Neuron (in vitro differentiated cells): ENCODE measurements around the gene GAS7.

Source experiments
- H2AFZ ChIP-seq: one replicate; pipeline ENCODE4 v1.6.1; 2013; ENCODE audit warnings: low read depth, mild to moderate bottlenecking, inconsistent platforms, low read length, moderate library complexity
- H3K27me3 ChIP-seq: one replicate; pipeline ENCODE4 v1.6.1; 2013; ENCODE audit warnings: low read length; ENCODE audit not compliant: insufficient read depth
- H3K36me3 ChIP-seq: one replicate; pipeline ENCODE4 v1.6.1; 2013; ENCODE audit warnings: low read length; ENCODE audit not compliant: insufficient read depth
- H3K4me1 ChIP-seq: one replicate; pipeline ENCODE4 v1.6.1; 2013; ENCODE audit warnings: low read length; ENCODE audit not compliant: insufficient read depth
- H3K4me3 ChIP-seq: 2 replicates; pipeline ENCODE4 v1.5.1; 2013; ENCODE audit warnings: mild to moderate bottlenecking, low read length, moderate library complexity
- H3K9me3 ChIP-seq: one replicate; pipeline ENCODE4 v1.6.1; 2013; ENCODE audit warnings: low read length

Gene GAS7

GRCh38 chr17:10155371-10156076 lies 42.9 kb downstream of the GAS7 start:
- Histone ChIP-seq H3K9me3 (no peaks in the 10 kb centered on the region), H3K4me1 (no peaks in the 10 kb centered on the region), H3K27me3 (no peaks in the 10 kb centered on the region), H3K4me3 (no peak overlapping the region), H2AFZ (no peak overlapping the region), H3K36me3 (no peaks in the 10 kb centered on the region)

- Histone ChIP-seq H2AFZ (no peak overlapping the region), H3K4me3 (no peak overlapping the region), H3K9me3 (no peaks in the 10 kb centered on the region), H3K36me3 (no peaks in the 10 kb centered on the region), H3K27me3 (no peaks in the 10 kb centered on the region), H3K4me1 (no peaks in the 10 kb centered on the region)
Measured at GRCh38 chr17:10151667-10152496, 46.5 kb downstream of the GAS7 start.

GRCh38 chr17:10149573-10150399 lies 48.6 kb downstream of the GAS7 start:
- no peak overlapping the region for H2AFZ ChIP-seq
- no peaks in the 10 kb centered on the region for H3K4me1 ChIP-seq
- no peaks in the 10 kb centered on the region for H3K9me3 ChIP-seq
- H3K36me3 ChIP-seq: no peaks in the 10 kb centered on the region
- no peak overlapping the region for H3K4me3 ChIP-seq
- H3K27me3 ChIP-seq: no peaks in the 10 kb centered on the region

- H3K27me3 ChIP-seq: no peaks in the 10 kb centered on the region
- no peaks in the 10 kb centered on the region for H3K4me1 ChIP-seq
- no peak overlapping the region for H3K4me3 ChIP-seq
Measured at GRCh38 chr17:10147761-10148415, 50.5 kb downstream of the GAS7 start.

GRCh38 chr17:10147040-10147439 lies 51.4 kb downstream of the GAS7 start:
- Histone ChIP-seq H2AFZ (no peak overlapping the region), H3K4me3 (no peak overlapping the region), H3K36me3 (no peaks in the 10 kb centered on the region), H3K4me1 (no peaks in the 10 kb centered on the region), H3K9me3 (no peaks in the 10 kb centered on the region), H3K27me3 (no peaks in the 10 kb centered on the region)

More at GRCh38 chr17:10147761-10148415, 50.5 kb downstream of the GAS7 start:
- Histone ChIP-seq H3K9me3 (no peaks in the 10 kb centered on the region), H2AFZ (no peak overlapping the region), H3K36me3 (no peaks in the 10 kb centered on the region)

- no peak overlapping the region for H3K4me3 ChIP-seq
- H2AFZ ChIP-seq: no peak overlapping the region
- no peaks in the 10 kb centered on the region for H3K36me3 ChIP-seq
- no peaks in the 10 kb centered on the region for H3K4me1 ChIP-seq
- no peaks in the 10 kb centered on the region for H3K9me3 ChIP-seq
- H3K27me3 ChIP-seq: no peaks in the 10 kb centered on the region
Measured at GRCh38 chr17:10144982-10145381, 53.4 kb downstream of the GAS7 start.

GRCh38 chr17:10144456-10144855 lies 54.0 kb downstream of the GAS7 start:
- Histone ChIP-seq H3K9me3 (no peaks in the 10 kb centered on the region), H2AFZ (no peak overlapping the region), H3K4me3 (no peak overlapping the region), H3K27me3 (no peaks in the 10 kb centered on the region), H3K36me3 (no peaks in the 10 kb centered on the region), H3K4me1 (no peaks in the 10 kb centered on the region)

GRCh38 chr17:10141436-10141835 lies 57.0 kb downstream of the GAS7 start:
- no peaks in the 10 kb centered on the region for H3K4me1 ChIP-seq
- no peaks in the 10 kb centered on the region for H3K9me3 ChIP-seq
- H3K27me3 ChIP-seq: no peaks in the 10 kb centered on the region
- no peaks in the 10 kb centered on the region for H3K36me3 ChIP-seq
- no peak overlapping the region for H2AFZ ChIP-seq
- no peak overlapping the region for H3K4me3 ChIP-seq

- Histone ChIP-seq H3K4me1 (no peaks in the 10 kb centered on the region), H3K36me3 (no peaks in the 10 kb centered on the region), H3K27me3 (no peaks in the 10 kb centered on the region), H2AFZ (no peak overlapping the region), H3K9me3 (no peaks in the 10 kb centered on the region), H3K4me3 (no peak overlapping the region)
Measured at GRCh38 chr17:10139577-10139976, 58.8 kb downstream of the GAS7 start.

- H3K36me3 ChIP-seq: no peaks in the 10 kb centered on the region
- no peak overlapping the region for H3K4me3 ChIP-seq
- no peaks in the 10 kb centered on the region for H3K4me1 ChIP-seq
- no peaks in the 10 kb centered on the region for H3K27me3 ChIP-seq
- H3K9me3 ChIP-seq: no peaks in the 10 kb centered on the region
- no peak overlapping the region for H2AFZ ChIP-seq
Measured at GRCh38 chr17:10136258-10136981, 62.0 kb downstream of the GAS7 start.

- Histone ChIP-seq H3K36me3 (no peaks in the 10 kb centered on the region), H3K9me3 (no peaks in the 10 kb centered on the region), H3K4me1 (no peaks in the 10 kb centered on the region), H2AFZ (no peak overlapping the region), H3K4me3 (no peak overlapping the region), H3K27me3 (no peaks in the 10 kb centered on the region)
Measured at GRCh38 chr17:10135539-10136257, 62.7 kb downstream of the GAS7 start.

- no peaks in the 10 kb centered on the region for H3K4me1 ChIP-seq
Measured at GRCh38 chr17:10130677-10131076, 67.7 kb downstream of the GAS7 start.

More at GRCh38 chr17:10130677-10131076, 67.7 kb downstream of the GAS7 start:
- peaks cover 3% of the 10 kb centered on the region for H3K27me3 ChIP-seq
- H3K4me3 ChIP-seq: no peak overlapping the region
- no peaks in the 10 kb centered on the region for H3K36me3 ChIP-seq
- H2AFZ ChIP-seq: no peak overlapping the region
- H3K9me3 ChIP-seq: no peaks in the 10 kb centered on the region
